C4-2B (cell line): ENCODE results near the gene FOXO1.

Experiments used
- H3K27ac ChIP-seq: fragments of 450-650 bp; 2 replicates; pipeline ENCODE4 v1.5.1; 2017
- ZFX ChIP-seq: fragments of 450-650 bp; IDR thresholded peaks from 2 replicates; pipeline ENCODE4 v1.6.1; 2017
- TF ChIP-seq, protein P1 (sequence below): fragments of 450-650 bp; conservative IDR thresholded peaks from 2 replicates; pipeline ENCODE4 v1.5.1; 2017; ENCODE audit warnings: mild to moderate bottlenecking

The FOXO1 gene

DNA sequence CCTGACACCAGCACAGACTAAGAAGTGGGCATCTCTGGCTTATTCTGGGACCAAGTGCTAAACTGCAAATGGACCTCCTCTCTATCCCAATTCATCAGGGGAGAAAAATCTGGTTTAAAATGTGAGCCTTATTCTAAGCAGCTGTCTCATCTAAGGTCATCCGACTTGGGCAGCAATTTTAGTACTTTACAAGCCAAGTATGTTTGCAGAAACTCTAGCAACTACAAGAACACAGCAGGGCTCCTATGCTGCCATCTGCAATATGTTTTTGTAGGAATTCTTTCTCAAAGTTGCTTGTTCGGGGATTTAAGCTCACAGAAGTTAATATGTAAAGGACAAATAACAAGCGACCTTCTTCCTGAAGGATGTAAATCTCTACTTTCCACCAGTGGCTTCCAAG, 113.1 kb downstream of the FOXO1 start:
- TF ChIP-seq ZFX, result no peak
- TF ChIP-seq, protein P1, sequence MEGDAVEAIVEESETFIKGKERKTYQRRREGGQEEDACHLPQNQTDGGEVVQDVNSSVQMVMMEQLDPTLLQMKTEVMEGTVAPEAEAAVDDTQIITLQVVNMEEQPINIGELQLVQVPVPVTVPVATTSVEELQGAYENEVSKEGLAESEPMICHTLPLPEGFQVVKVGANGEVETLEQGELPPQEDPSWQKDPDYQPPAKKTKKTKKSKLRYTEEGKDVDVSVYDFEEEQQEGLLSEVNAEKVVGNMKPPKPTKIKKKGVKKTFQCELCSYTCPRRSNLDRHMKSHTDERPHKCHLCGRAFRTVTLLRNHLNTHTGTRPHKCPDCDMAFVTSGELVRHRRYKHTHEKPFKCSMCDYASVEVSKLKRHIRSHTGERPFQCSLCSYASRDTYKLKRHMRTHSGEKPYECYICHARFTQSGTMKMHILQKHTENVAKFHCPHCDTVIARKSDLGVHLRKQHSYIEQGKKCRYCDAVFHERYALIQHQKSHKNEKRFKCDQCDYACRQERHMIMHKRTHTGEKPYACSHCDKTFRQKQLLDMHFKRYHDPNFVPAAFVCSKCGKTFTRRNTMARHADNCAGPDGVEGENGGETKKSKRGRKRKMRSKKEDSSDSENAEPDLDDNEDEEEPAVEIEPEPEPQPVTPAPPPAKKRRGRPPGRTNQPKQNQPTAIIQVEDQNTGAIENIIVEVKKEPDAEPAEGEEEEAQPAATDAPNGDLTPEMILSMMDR, result no peak
- H3K27ac ChIP-seq, result no peak overlapping the region

GRCh38 chr13:40552895-40553294, 113.5 kb downstream of the FOXO1 start:
- H3K27ac ChIP-seq, result no peak overlapping the region
- TF ChIP-seq ZFX, result no peak

DNA sequence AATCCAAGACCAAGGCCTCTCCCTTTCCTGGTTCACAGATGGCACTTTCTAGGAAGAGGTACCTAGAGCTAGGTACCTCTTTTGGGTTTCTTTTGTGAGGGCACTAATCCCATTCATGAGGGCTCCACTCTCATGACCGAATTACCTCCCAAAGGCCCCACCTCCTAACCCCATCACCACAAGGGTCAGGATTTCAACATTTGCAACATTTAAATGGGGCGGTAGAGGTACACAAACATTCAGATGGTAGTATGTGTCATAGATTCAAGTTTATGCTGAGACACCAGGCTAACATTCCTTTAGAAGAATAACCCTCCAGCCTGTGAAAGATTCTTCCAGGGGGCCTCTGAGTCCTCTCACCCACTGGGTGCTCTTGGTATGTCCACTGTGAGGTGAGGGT, 116.3 kb downstream of the FOXO1 start:
- no peak for TF ChIP-seq ZFX
- TF ChIP-seq, protein P1, result no peak
- H3K27ac ChIP-seq, result no peak overlapping the region

DNA sequence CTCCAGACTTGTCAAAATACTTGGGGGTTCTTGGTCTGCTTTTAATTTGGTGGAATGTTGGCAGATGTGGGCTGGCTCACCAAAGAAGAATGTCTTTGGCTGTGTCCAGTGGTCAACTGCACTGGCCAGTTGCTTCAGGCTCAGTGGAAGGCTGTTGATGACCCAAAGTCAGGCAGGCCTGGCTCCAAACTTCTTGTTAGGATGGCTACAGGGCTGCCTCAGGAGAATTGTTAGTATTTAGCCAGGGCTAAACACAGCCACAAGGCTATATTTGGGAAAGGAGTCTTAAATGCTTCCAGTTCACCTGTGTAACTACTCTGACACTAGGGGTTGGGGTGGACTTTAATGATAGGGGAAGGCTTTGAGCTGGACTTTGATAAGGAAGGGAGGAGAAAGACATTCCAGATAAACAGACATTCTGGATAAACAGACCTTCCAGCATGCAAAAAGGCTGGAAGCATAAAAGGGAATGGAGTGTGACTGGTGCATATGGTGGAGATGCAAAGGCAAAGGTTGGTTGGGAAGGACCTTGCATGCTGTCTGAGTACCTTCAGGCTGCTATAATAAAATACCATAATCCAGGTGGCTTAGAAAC, 116.8 kb downstream of the FOXO1 start:
- H3K27ac ChIP-seq, result no peak overlapping the region
- TF ChIP-seq, protein P1, result no peak
- no peak for TF ChIP-seq ZFX

DNA sequence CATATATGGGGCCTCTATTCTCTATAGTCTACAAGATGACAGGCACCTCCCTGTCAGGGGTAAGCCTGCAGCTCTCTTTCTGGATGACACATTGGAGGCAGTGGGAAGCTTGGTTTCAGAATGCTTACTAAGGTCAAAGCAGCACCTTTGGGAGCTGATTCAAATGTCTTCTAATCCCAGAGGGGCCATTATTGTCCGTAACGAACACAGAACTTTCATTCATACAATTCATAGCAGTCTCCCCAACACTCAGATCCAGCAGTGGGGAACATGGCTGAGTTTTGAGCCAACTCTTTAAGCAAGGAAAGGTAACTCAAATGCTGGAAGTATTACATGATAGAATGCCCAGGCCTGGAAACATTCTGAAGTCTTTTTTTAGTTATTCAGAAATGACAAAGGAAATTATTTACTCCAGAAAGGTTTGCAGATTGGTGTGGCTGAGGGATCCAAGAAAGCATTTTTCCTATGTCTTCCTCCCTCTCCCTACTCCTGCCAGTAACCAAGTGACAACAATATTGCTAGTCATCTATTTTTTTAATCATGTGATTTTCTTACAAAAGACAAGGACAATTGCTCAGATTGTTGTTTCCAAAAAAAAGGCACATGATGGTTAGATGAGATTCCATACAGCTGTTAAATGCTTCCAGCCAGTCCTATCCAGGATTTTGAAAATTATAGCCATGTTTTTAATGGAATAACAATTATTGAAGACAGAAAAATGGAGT, 118.7 kb downstream of the FOXO1 start:
- no peak overlapping the region for H3K27ac ChIP-seq

GRCh38 chr13:40546047-40546446, 120.4 kb downstream of the FOXO1 start:
- no peak for TF ChIP-seq ZFX
- TF ChIP-seq, protein P1, result no peak
- no peak overlapping the region for H3K27ac ChIP-seq

More for the DNA sequence above, 118.7 kb downstream of the FOXO1 start:
- TF ChIP-seq, protein P1, result no peak
- no peak for TF ChIP-seq ZFX

DNA sequence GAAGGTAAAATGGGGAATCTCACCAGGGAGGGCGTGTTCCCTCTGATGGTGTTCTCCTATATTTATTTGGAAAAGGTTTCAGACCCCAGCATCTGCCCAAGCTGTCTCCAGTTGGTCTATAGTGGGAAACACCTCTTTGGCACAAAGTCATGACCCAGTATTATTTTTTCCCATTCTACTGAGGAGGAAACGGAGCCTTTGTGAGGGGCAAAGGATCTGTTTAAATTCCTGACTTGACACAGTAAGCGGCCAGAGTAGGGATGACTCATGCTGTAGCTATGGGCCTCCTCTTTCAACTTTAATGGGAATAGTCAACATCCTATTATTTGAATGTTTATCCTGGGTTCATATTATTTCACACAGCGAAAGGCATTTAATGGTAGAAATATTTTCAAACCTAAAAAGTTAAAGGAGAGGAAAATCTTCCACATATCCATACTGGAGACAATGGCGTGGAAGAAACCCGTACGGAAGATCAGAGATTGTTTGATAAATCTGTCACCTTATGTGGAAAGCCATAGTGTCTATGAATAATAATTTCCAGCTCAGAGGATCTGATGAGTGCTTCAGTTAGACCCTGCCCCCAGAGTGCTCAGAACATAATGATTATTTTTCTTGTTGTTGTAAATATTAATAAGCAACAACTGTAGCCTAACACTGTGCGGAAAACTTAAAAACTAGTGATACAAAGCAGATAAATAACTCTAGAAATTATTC, 126.0 kb downstream of the FOXO1 start:
- TF ChIP-seq, protein P1, result no peak
- TF ChIP-seq ZFX, result no peak
- H3K27ac ChIP-seq, result no peak overlapping the region
